SK-N-SH (cell line): Measurements from ENCODE around the gene CDC16. TPM values are rescaled to one million over a fixed set of nuclear protein-coding genes. Genes with fewer than 3 reads are reported as not detected.

Source experiments
- CTCF ChIA-PET: fragments of 300-600, 350-600 bp; formaldehyde crosslinking; extraction: SDS; loops from one replicate; lab custom pipeline; 2021; lab: Yijun Ruan, JAX
- POLR2A ChIA-PET: fragments of 350-600 bp; sonication (Branson Sonifier 250); formaldehyde crosslinking; extraction: SDS; loops from one replicate; lab custom pipeline; 2020; ENCODE audit warnings: antibody characterized with exemption, inconsistent platforms; lab: Yijun Ruan, JAX
- DNase-seq: peaks from one replicate; pipeline ENCODE4 v3.0.0; 2012
- H2AFZ ChIP-seq: fragments of 200-600 bp; sonication (generic); 2 replicates; pipeline ENCODE4 v1.8.1; 2016; ENCODE audit warnings: antibody characterized with exemption, mild to moderate bottlenecking, low read depth
- H3F3A ChIP-seq: fragments of 200-600 bp; sonication (generic); replicated peaks from 2 replicates; pipeline ENCODE3; 2016; ENCODE audit warnings: antibody characterized with exemption, mild to moderate bottlenecking; ENCODE audit not compliant: insufficient read depth
- H3K27ac ChIP-seq, 2 experiments: fragments of 200-500 bp in 1 of 2; fragments of 200-600 bp in 1 of 2; sonication (Bioruptor generic) in 1 of 2; sonication (generic), shearing (Covaris generic) in 1 of 2; 2 replicates each; pipeline versions ENCODE4 v1.5.1 to v1.6.1; 2014 to 2016; ENCODE audit warnings: low read depth in 2 of 2, inconsistent platforms in 1 of 2, low read length in 1 of 2, mild to moderate bottlenecking in 1 of 2, mixed read lengths in 1 of 2
- H3K27me3 ChIP-seq: fragments of 200-600 bp; sonication (generic), shearing (Covaris generic); 2 replicates; pipeline ENCODE4 v1.6.1; 2016; ENCODE audit warnings: mixed run types; ENCODE audit not compliant: insufficient read depth
- H3K36me3 ChIP-seq, 2 experiments: fragments of 200-500 bp in 1 of 2; fragments of 200-600 bp in 1 of 2; sonication (Bioruptor generic) in 1 of 2; sonication (generic) in 1 of 2; replicated peaks in 1 of 2; 2 replicates each; pipeline versions ENCODE3 to v1.5.1; 2014 to 2016; ENCODE audit warnings: low read length in 1 of 2, mild to moderate bottlenecking in 1 of 2; ENCODE audit not compliant: insufficient read depth in 2 of 2, control insufficient read depth in 1 of 2
- H3K4me1 ChIP-seq, 2 experiments: fragments of 200-500 bp in 1 of 2; fragments of 200-600 bp in 1 of 2; sonication (Bioruptor generic) in 1 of 2; sonication (generic), shearing (Covaris generic) in 1 of 2; 2 replicates each; pipeline versions ENCODE4 v1.5.1 to v1.6.1; 2014 to 2016; ENCODE audit warnings: low read depth in 1 of 2, low read length in 1 of 2, mixed run types in 1 of 2; ENCODE audit not compliant: insufficient read depth in 2 of 2, control insufficient read depth in 1 of 2
- H3K4me2 ChIP-seq: fragments of 200-600 bp; sonication (generic), shearing (Covaris generic); 2 replicates; pipeline ENCODE4 v1.6.1; 2017; ENCODE audit warnings: mixed run types
- H3K4me3 ChIP-seq, 2 experiments: fragments of 200-500 bp in 1 of 2; fragments of 200-600 bp in 1 of 2; sonication (Bioruptor generic) in 1 of 2; sonication (generic), shearing (Covaris generic) in 1 of 2; 2 replicates each; pipeline versions ENCODE4 v1.5.1 to v1.8.1; 2014 to 2016; ENCODE audit warnings: low read depth in 2 of 2, inconsistent platforms in 1 of 2, low read length in 1 of 2, mild to moderate bottlenecking in 1 of 2, mixed read lengths in 1 of 2, moderate library complexity in 1 of 2
- H3K79me2 ChIP-seq: fragments of 200-600 bp; sonication (generic); 2 replicates; pipeline ENCODE4 v1.8.1; 2017; ENCODE audit warnings: mild to moderate bottlenecking; ENCODE audit not compliant: insufficient read depth
- H3K9ac ChIP-seq: fragments of 200-600 bp; sonication (generic); 2 replicates; pipeline ENCODE4 v1.6.1; 2017; ENCODE audit warnings: mixed run types
- H3K9me2 ChIP-seq: fragments of 200-600 bp; sonication (generic); 2 replicates; pipeline ENCODE4 v1.6.1; 2017; ENCODE audit warnings: mixed run types
- H3K9me3 ChIP-seq: fragments of 200-600 bp; sonication (generic); 2 replicates; pipeline ENCODE4 v1.6.1; 2017; ENCODE audit warnings: mixed run types, mild to moderate bottlenecking, moderate library complexity
- H4K20me1 ChIP-seq: fragments of 200-600 bp; sonication (generic); 2 replicates; pipeline ENCODE4 v1.6.1; 2017; ENCODE audit warnings: mild to moderate bottlenecking, mixed run types; ENCODE audit not compliant: insufficient read depth
- FOXJ3 ChIP-seq: sonication (generic); formaldehyde crosslinking; IDR thresholded peaks from 2 replicates; pipeline ENCODE4 v1.5.1; 2020; ENCODE audit warnings: mild to moderate bottlenecking, missing genetic modification reagents
- FOXM1 ChIP-seq: IDR thresholded peaks from 2 replicates; pipeline ENCODE4 v1.4.0; 2012; ENCODE audit warnings: low read depth, mild to moderate bottlenecking
- GABPA ChIP-seq: IDR thresholded peaks from 2 replicates; pipeline ENCODE4 v1.4.0; 2012; ENCODE audit warnings: low read depth, mild to moderate bottlenecking
- GATA2 ChIP-seq: sonication (generic); formaldehyde crosslinking; IDR thresholded peaks from 2 replicates; pipeline ENCODE4 v1.5.0; 2020; ENCODE audit warnings: mild to moderate bottlenecking, missing genetic modification reagents
- IRF3 ChIP-seq: fragments of 150-350 bp; IDR thresholded peaks from 2 replicates; pipeline ENCODE4 v1.6.1; 2016; ENCODE audit warnings: mild to moderate bottlenecking, low read depth, low read length
- MAX ChIP-seq: IDR thresholded peaks from 2 replicates; pipeline ENCODE4 v1.4.0; 2012; ENCODE audit warnings: low read depth
- MEF2A ChIP-seq: IDR thresholded peaks from 2 replicates; pipeline ENCODE4 v1.4.0; 2012; ENCODE audit warnings: low read depth, borderline replicate concordance
- NFIC ChIP-seq: IDR thresholded peaks from 2 replicates; pipeline ENCODE4 v1.4.0; 2012; ENCODE audit warnings: borderline replicate concordance
- PBX3 ChIP-seq: IDR thresholded peaks from 2 replicates; pipeline ENCODE4; 2012
- POLR2AphosphoS5 ChIP-seq: IDR thresholded peaks from 2 replicates; pipeline ENCODE4 v1.6.1; 2012; ENCODE audit warnings: low read depth, low read length
- RCOR1 ChIP-seq: fragments of 150-350 bp; IDR thresholded peaks from 2 replicates; pipeline ENCODE4 v1.6.1; 2017; ENCODE audit warnings: antibody characterized with exemption, low read length
- REST ChIP-seq: IDR thresholded peaks from 2 replicates; pipeline ENCODE4 v1.6.1; 2012; ENCODE audit warnings: mild to moderate bottlenecking, low read depth, low read length, moderate library complexity
- RXRA ChIP-seq: IDR thresholded peaks from 2 replicates; pipeline ENCODE4 v1.4.0; 2012; ENCODE audit warnings: low read depth, mild to moderate bottlenecking, borderline replicate concordance
- TCF12 ChIP-seq: IDR thresholded peaks from 2 replicates; pipeline ENCODE4 v1.4.0; 2012
- TEAD4 ChIP-seq: IDR thresholded peaks from 2 replicates; pipeline ENCODE4 v1.4.0; 2012; ENCODE audit warnings: mild to moderate bottlenecking, borderline replicate concordance; ENCODE audit not compliant: insufficient read depth
- USF1 ChIP-seq: IDR thresholded peaks from 2 replicates; pipeline ENCODE4 v1.4.0; 2012; ENCODE audit warnings: low read depth, borderline replicate concordance
- USF2 ChIP-seq: fragments of 150-350 bp; IDR thresholded peaks from 2 replicates; pipeline ENCODE4 v1.6.1; 2017; ENCODE audit warnings: antibody characterized with exemption, low read length, low read depth, borderline replicate concordance
- YY1 ChIP-seq: IDR thresholded peaks from 2 replicates; pipeline ENCODE4 v1.4.0; 2012; ENCODE audit warnings: low read depth, mild to moderate bottlenecking
- WGBS: methylation state at CpG from one replicate; pipeline ENCODE4 v1.1.6; 2017; ENCODE audit warnings: low lambda C conversion rate; 5-methylcytosine and 5-hydroxymethylcytosine counted together
- polyA plus RNA-seq, 3 experiments: library from polyadenylated mRNA; depleted of rRNA; stranded (reverse); fragments of >200 nt; gene quantifications; 2 replicates each; pipeline ENCODE4 v1.2.3, GENCODE V29; 2012

The CDC16 gene
- polyA plus RNA-seq, 1 of the 3 experiments (the other 2 are of a cell fraction): 56.9 TPM

GRCh38 chr13:114256547-114256946, 21.9 kb downstream of the CDC16 start:
- Histone ChIP-seq H3F3A (peaks cover 19% of the 10 kb centered on the region), H3K36me3 (peaks cover 83 to 89% of the 10 kb centered on the region in 2 experiments), H3K9me2 (no peaks in the 10 kb centered on the region), H3K4me2 (no peak overlapping the region), H3K4me3 (no peak overlapping the region), H3K27ac (no peak overlapping the region), H2AFZ (no peak overlapping the region), H3K27me3 (no peaks in the 10 kb centered on the region), H3K4me1 (no peaks in the 10 kb centered on the region), H3K79me2 (peaks cover 20% of the 10 kb centered on the region; the same call in 1 of the 2 replicates), H3K9me3 (no peaks in the 10 kb centered on the region), H4K20me1 (no peaks in the 10 kb centered on the region), H3K9ac (no peak overlapping the region)
- no peak for DNase-seq
- POLR2A ChIA-PET: no interaction called here
- WGBS: 100% methylated on average over 1 of the region's 1 CpG
- CTCF ChIA-PET: no interaction called here
- no peak for TF ChIP-seq GATA2
- TF ChIP-seq POLR2AphosphoS5: no peak
- no peak for TF ChIP-seq PBX3
- no peak for TF ChIP-seq FOXJ3 (CRISPR knock-in tag)
- no peak for TF ChIP-seq MAX
- no peak for TF ChIP-seq REST
- no peak for TF ChIP-seq RXRA
- TF ChIP-seq MEF2A: no peak
- TF ChIP-seq NFIC: no peak
- no peak for TF ChIP-seq TEAD4

- Histone ChIP-seq H3K9ac (no peak overlapping the region), H4K20me1 (no peaks in the 10 kb centered on the region), H3K36me3 (peaks cover 84 to 90% of the 10 kb centered on the region in 2 experiments), H2AFZ (no peak overlapping the region), H3F3A (peaks cover 24% of the 10 kb centered on the region), H3K27me3 (no peaks in the 10 kb centered on the region), H3K27ac (no peak overlapping the region), H3K9me2 (no peaks in the 10 kb centered on the region), H3K4me3 (no peak overlapping the region), H3K79me2 (peaks cover 20% of the 10 kb centered on the region; the same call in 1 of the 2 replicates), H3K4me1 (no peaks in the 10 kb centered on the region), H3K9me3 (no peaks in the 10 kb centered on the region), H3K4me2 (no peak overlapping the region)
- TF ChIP-seq GABPA (no peak), NFIC (no peak), TCF12 (no peak), RCOR1 (no peak), PBX3 (no peak), YY1 (no peak), GATA2 (no peak), FOXM1 (no peak), IRF3 (no peak), USF1 (no peak), USF2 (no peak)
- no peak for DNase-seq
- WGBS: 100% methylated on average over 4 of the region's 4 CpGs
- ChIA-PET POLR2A (no interaction called here), CTCF (interaction anchor here (1.1 to 1.3 kb wide), 2 partner anchors 11 to 12 kb away, joined by 3 to 4 read pairs; no protein-coding TSS in a partner anchor)
These were observed 22.3 kb downstream of the CDC16 start for GRCh38 chr13:114257014-114257413.
